WTC11 (cell line): Measurements from ENCODE around the gene MPI.

Experiments used
- CTCF ChIP-seq: fragments of 200-600 bp; IDR thresholded peaks from 2 replicates; pipeline ENCODE4 v1.8.0; 2022; ENCODE audit warnings: antibody characterized with exemption
- E2F4 ChIP-seq: sonication (generic); formaldehyde crosslinking; IDR thresholded peaks from 2 replicates; pipeline ENCODE4 v1.8.1; 2022; ENCODE audit warnings: low read depth, mild to moderate bottlenecking, moderate library complexity, missing genetic modification reagents, borderline replicate concordance
- FOXK1 ChIP-seq: sonication (generic); formaldehyde crosslinking; IDR thresholded peaks from 2 replicates; pipeline ENCODE4 v1.8.0; 2022; ENCODE audit warnings: mild to moderate bottlenecking, moderate library complexity, missing genetic modification reagents
- NFYB ChIP-seq: sonication (generic); formaldehyde crosslinking; conservative IDR thresholded peaks from 2 replicates; pipeline ENCODE4 v1.8.0; 2022; ENCODE audit warnings: low read depth, missing genetic modification reagents
- SP1 ChIP-seq: sonication (generic); formaldehyde crosslinking; conservative IDR thresholded peaks from 2 replicates; pipeline ENCODE4 v1.8.1; 2022; ENCODE audit warnings: missing genetic modification reagents
- USF2 ChIP-seq: sonication (generic); formaldehyde crosslinking; IDR thresholded peaks from 2 replicates; pipeline ENCODE4 v1.8.1; 2023; ENCODE audit warnings: mild to moderate bottlenecking, missing genetic modification reagents, moderate library complexity

GRCh38 chr15:74889390-74889882 lies 406 bp upstream of the MPI start:
- TF ChIP-seq USF2 (CRISPR knock-in tag) = no peak
- TF ChIP-seq NFYB (CRISPR knock-in tag) = no peak
- no peak for TF ChIP-seq SP1
- TF ChIP-seq CTCF = no peak
- no peak for TF ChIP-seq E2F4
- TF ChIP-seq FOXK1 (CRISPR knock-in tag) = no peak
